ENCODE measurements around the gene CD74.

CD74 gene

GRCh38 chr5:150396267-150396666, 16.4 kb downstream of the CD74 start:
- no peak for DNase-seq

GRCh38 chr5:150395688-150395975, 17.1 kb downstream of the CD74 start:
- no peak for DNase-seq

GRCh38 chr5:150394912-150395687, 17.6 kb downstream of the CD74 start:
- no peak for DNase-seq

- no peak for DNase-seq
Measured at GRCh38 chr5:150394131-150394530, 18.6 kb downstream of the CD74 start.

GRCh38 chr5:150393096-150393645, 19.5 kb downstream of the CD74 start:
- no peak for DNase-seq

GRCh38 chr5:150392680-150393079, 20.0 kb downstream of the CD74 start:
- no peak for DNase-seq

GRCh38 chr5:150391986-150392385, 20.7 kb downstream of the CD74 start:
- no peak for DNase-seq

- DNase-seq, result no peak
Measured at GRCh38 chr5:150391064-150391834, 21.5 kb downstream of the CD74 start.

- DNase-seq, result no peak
Measured at GRCh38 chr5:150389531-150390266, 23.0 kb downstream of the CD74 start.

GRCh38 chr5:150386024-150386855, 26.5 kb downstream of the CD74 start:
- no peak for DNase-seq

- no peak for DNase-seq
Measured at GRCh38 chr5:150384701-150385100, 28.0 kb downstream of the CD74 start.

- DNase-seq, result no peak
Measured at GRCh38 chr5:150377964-150378694, 34.6 kb downstream of the CD74 start.

GRCh38 chr5:150376799-150377771, 35.6 kb downstream of the CD74 start:
- DNase-seq, result no peak

- DNase-seq, result no peak
Measured at GRCh38 chr5:150374651-150375050, 38.1 kb downstream of the CD74 start.

- DNase-seq, result no peak
Measured at GRCh38 chr5:150372639-150373038, 40.1 kb downstream of the CD74 start.

- DNase-seq, result no peak
Measured at GRCh38 chr5:150368526-150368925, 44.2 kb downstream of the CD74 start.

GRCh38 chr5:150364004-150364403, 48.7 kb downstream of the CD74 start:
- no peak for DNase-seq

GRCh38 chr5:150363185-150363584, 49.5 kb downstream of the CD74 start:
- no peak for DNase-seq

- no peak for DNase-seq
Measured at GRCh38 chr5:150361301-150361700, 51.4 kb downstream of the CD74 start.

GRCh38 chr5:150358261-150359095, 54.2 kb downstream of the CD74 start:
- DNase-seq, result peak in 1 of 2 experiments; percentile 8
